HL-60 (cell line): ENCODE results near the gene SMARCA4.
"Not testable (repeated sequence)": the region's sequence is repeated elsewhere in the genome, so short reads cannot be mapped to it uniquely, and the experiment has no call there.

Experiments used
- DNase-seq, 2 experiments: peaks; one replicate each; pipeline ENCODE4 v3.0.0-alpha.2; 2010 to 2020; ENCODE audit warnings: low read depth in 1 of 2, low spot score in 1 of 2
- H3K27ac ChIP-seq: fragments of 250-450 bp; sonication (Bioruptor Pico); replicated peaks from 2 replicates; pipeline ENCODE4 v1.5.1; 2020; ENCODE audit warnings: mild to moderate bottlenecking, moderate library complexity
- H3K27me3 ChIP-seq: fragments of 250-450 bp; sonication (Bioruptor Pico); 2 replicates; pipeline ENCODE4 v1.5.1; 2021; ENCODE audit warnings: mild to moderate bottlenecking, moderate library complexity; ENCODE audit not compliant: insufficient read depth, poor library complexity, severe bottlenecking
- H3K4me3 ChIP-seq: replicated peaks from 2 replicates; pipeline ENCODE4 v1.5.1; 2011; ENCODE audit warnings: mild to moderate bottlenecking, control low read depth, low read length; ENCODE audit not compliant: insufficient read depth
- CTCF ChIP-seq: IDR thresholded peaks from one replicate; pipeline ENCODE4 v1.5.1; 2011; ENCODE audit warnings: low read length, control low read depth, inconsistent platforms; ENCODE audit not compliant: insufficient read depth
- GABPA ChIP-seq: IDR thresholded peaks from 2 replicates; pipeline ENCODE4 v1.6.1; 2012; ENCODE audit warnings: low read depth
- POLR2AphosphoS5 ChIP-seq: IDR thresholded peaks from 2 replicates; pipeline ENCODE4 v1.6.1; 2012; ENCODE audit warnings: low read depth
- REST ChIP-seq: IDR thresholded peaks from 2 replicates; pipeline ENCODE4 v1.6.1; 2012; ENCODE audit warnings: low read depth; ENCODE audit not compliant: insufficient replicate concordance
- SPI1 ChIP-seq: IDR thresholded peaks from 2 replicates; pipeline ENCODE4 v1.6.1; 2012; ENCODE audit warnings: low read depth, mild to moderate bottlenecking, borderline replicate concordance

The SMARCA4 gene

GRCh38 chr19:10987571-10988297, 26.9 kb downstream of the SMARCA4 start:
- Histone ChIP-seq H3K4me3 (no peak overlapping the region), H3K27ac (no peak overlapping the region), H3K27me3 (no peaks in the 10 kb centered on the region)
- no peak for DNase-seq
- TF ChIP-seq POLR2AphosphoS5 (no peak), CTCF (no peak), SPI1 (no peak), GABPA (no peak)

DNA sequence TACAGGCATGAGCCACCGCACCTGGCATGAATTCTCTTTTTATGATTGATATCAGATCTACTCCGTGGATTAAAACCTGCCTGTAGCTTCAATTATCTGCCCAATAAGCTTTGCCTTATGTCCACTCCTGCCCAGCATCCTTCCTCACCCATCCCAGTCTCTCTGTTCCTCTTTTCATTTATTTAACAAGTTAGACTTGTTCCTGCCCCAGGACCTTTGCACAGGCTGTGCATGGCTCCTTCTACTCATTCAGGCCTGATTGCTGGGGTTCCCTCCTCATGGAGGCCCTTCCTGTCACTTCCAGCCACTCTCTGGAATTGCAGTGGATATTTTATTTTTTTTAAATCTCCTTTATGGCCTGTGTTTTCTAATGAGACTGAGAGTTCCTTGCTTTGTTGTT, 27.6 kb downstream of the SMARCA4 start:
- H3K4me3 ChIP-seq: no peak overlapping the region
- no peak for DNase-seq
- TF ChIP-seq POLR2AphosphoS5: no peak
- TF ChIP-seq CTCF: no peak
- no peak for TF ChIP-seq REST
- TF ChIP-seq GABPA: no peak
- H3K27me3 ChIP-seq: no peaks in the 10 kb centered on the region
- H3K27ac ChIP-seq: no peak overlapping the region

DNA sequence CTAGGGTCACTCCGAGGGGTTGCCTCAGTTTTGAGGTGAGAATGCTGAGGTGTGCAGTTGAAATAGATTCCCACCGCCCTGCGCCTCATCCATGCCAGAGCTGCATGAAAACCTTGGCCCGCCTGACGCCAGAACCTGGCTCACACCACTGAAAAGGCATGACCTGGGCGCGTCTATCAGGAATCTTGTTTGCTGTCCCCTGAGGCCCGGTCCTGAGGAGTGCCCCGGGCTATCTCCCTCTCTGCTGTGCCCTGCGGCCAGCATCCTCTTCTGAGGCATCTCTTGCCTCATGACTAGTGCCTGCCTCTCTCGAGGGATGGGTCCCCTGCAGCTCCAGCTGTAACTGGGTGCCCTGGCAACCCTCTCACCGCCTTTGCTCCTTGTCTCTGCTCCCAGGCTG, 28.1 kb downstream of the SMARCA4 start:
- DNase-seq: no peak
- Histone ChIP-seq H3K27me3 (no peaks in the 10 kb centered on the region), H3K4me3 (no peak overlapping the region), H3K27ac (no peak overlapping the region)
- TF ChIP-seq SPI1 (no peak), GABPA (no peak)

DNA sequence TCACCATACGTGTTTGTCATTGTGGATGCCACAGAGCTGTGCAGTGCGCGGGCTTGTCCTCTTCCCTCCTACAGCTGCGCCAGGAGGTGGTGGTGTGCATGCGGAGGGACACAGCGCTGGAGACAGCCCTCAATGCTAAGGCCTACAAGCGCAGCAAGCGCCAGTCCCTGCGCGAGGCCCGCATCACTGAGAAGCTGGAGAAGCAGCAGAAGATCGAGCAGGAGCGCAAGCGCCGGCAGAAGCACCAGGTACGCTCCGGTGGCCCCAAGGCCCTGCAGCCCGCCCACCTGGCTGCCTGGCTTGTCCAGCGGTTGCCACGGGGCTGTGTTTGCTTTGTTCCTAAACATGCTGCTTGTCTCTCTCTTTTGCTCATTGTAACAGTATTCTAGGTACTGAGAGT, 30.2 kb downstream of the SMARCA4 start:
- DNase-seq: no peak
- Histone ChIP-seq H3K27me3 (no peaks in the 10 kb centered on the region), H3K27ac (no peak overlapping the region), H3K4me3 (no peak overlapping the region)
- TF ChIP-seq SPI1: no peak
- no peak for TF ChIP-seq REST

DNA sequence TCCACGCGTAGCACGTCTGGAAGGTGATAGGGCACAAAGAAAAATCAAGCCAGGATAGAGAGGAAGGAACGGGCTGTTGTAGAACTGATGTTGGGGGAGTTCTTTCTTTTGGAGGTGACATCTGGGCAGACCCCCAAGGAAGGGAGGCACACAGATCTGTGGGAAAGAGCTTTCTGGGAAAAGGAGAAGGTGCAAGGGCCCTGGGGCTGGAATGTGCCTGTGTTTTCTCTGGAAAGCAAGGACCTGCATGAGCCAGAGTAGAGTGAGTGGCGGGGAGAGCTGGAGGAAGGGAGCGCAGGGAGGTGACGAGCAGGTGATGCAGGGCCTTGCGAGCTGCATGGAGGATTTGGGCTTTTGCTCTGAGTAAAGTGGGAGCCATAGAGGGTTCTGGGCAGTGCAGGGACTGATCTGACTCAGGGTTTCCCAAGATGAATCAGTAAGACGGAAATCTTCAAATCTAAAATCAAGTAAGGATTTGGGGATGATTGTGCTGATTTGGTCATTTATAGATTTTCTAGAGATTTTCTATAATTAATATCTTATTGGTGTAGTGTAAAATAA, 30.8 kb downstream of the SMARCA4 start:
- no peak overlapping the region for H3K4me3 ChIP-seq
- no peak overlapping the region for H3K27ac ChIP-seq
- TF ChIP-seq GABPA: no peak
- TF ChIP-seq POLR2AphosphoS5: no peak
- no peak for TF ChIP-seq CTCF
- no peak for TF ChIP-seq SPI1
- no peak for TF ChIP-seq REST
- no peaks in the 10 kb centered on the region for H3K27me3 ChIP-seq
- no peak for DNase-seq

GRCh38 chr19:10992174-10992573, 31.3 kb downstream of the SMARCA4 start:
- not testable (repeated sequence) for H3K4me3 ChIP-seq, DNase-seq, H3K27me3 ChIP-seq, H3K27ac ChIP-seq
